Sigmoid colon (tissue), 7 donors: ENCODE data around the gene OR13A1. TPM values are rescaled to one million over a fixed set of nuclear protein-coding genes. Genes with fewer than 3 reads are reported as not detected.
"Not testable (repeated sequence)": the region's sequence is repeated elsewhere in the genome, so short reads cannot be mapped to it uniquely, and the experiment has no call there.

Experiments used
- DNase-seq: peaks from one replicate; pipeline ENCODE4 v3.0.0-alpha.2; 2019
- H3K27ac ChIP-seq, 4 donors: fragments of 200-600 bp; sonication (generic); one replicate each; pipeline ENCODE4 v1.5.1; 2016 to 2019; ENCODE audit warnings: mild to moderate bottlenecking in 1 of 4
- H3K27me3 ChIP-seq, 3 donors: fragments of 200-600 bp; sonication (generic); one replicate each; pipeline ENCODE4 v1.5.1; 2019; ENCODE audit warnings: mild to moderate bottlenecking in 1 of 3
- H3K36me3 ChIP-seq, 4 donors: fragments of 200-600 bp; sonication (generic); one replicate each; pipeline ENCODE4 v1.5.1; 2016 to 2019
- H3K4me1 ChIP-seq, 4 donors: fragments of 200-600 bp; sonication (generic); one replicate each; pipeline ENCODE4 v1.5.1; 2017 to 2019
- H3K4me3 ChIP-seq, 4 donors: fragments of 200-600 bp; sonication (generic); one replicate each; pipeline ENCODE4 v1.5.1; 2017 to 2019; ENCODE audit warnings: mild to moderate bottlenecking in 2 of 4, moderate library complexity in 1 of 4
- H3K9me3 ChIP-seq, 4 donors: fragments of 200-600 bp in 3 of 4; sonication (generic) in 3 of 4; one replicate each; pipeline versions ENCODE4 v1.5.1 to v1.6.1; 2013 to 2019
- EP300 ChIP-seq, 4 donors: sonication (generic); formaldehyde crosslinking; IDR thresholded peaks; one replicate each; pipeline ENCODE4 v1.6.1; 2017; ENCODE audit warnings: antibody characterized with exemption in 4 of 4
- POLR2A ChIP-seq, 2 donors: fragments of 450-650 bp; IDR thresholded peaks; one replicate each; pipeline ENCODE4 v1.6.1; 2016; ENCODE audit warnings: antibody characterized with exemption in 2 of 2, mild to moderate bottlenecking in 2 of 2, moderate library complexity in 2 of 2
- POLR2AphosphoS5 ChIP-seq, 4 donors: sonication (generic); formaldehyde crosslinking; IDR thresholded peaks; one replicate each; pipeline ENCODE4 v1.6.1; 2017; ENCODE audit warnings: antibody characterized with exemption in 4 of 4
- WGBS, 2 donors: extraction: QIAGEN DNeasy Blood & Tissue Kit; methylation state at CpG; one replicate each; pipeline ENCODE4 v1.1.7; 2013; 5-methylcytosine and 5-hydroxymethylcytosine counted together
- intact Hi-C: fragments of 100-400 bp; cut with DNase I; formaldehyde crosslinking; loops from one replicate; pipeline ENCODE4 v1.15.1; 2023
- polyA plus RNA-seq, 3 donors: library from polyadenylated mRNA; stranded (reverse); fragments of 200-250 nt; gene quantifications; one replicate each; pipeline ENCODE4 v1.2.3, GENCODE V29; 2013
- total RNA-seq, 4 donors: library from RNA; depleted of rRNA; stranded (reverse); fragments of >200 nt; gene quantifications; one replicate each; pipeline ENCODE4 v1.1.0, GENCODE V29; 2016
- TF ChIP-seq, protein P1 (sequence below), 4 experiments: fragments of 450-650 bp in 3 of 4; fragments of 200-600 bp in 1 of 4; IDR thresholded peaks; one replicate each; pipeline ENCODE4 v1.5.1; 2016 to 2019; ENCODE audit warnings: antibody characterized with exemption in 4 of 4, mild to moderate bottlenecking in 3 of 4, moderate library complexity in 2 of 4
- donor health status: healthy with polysubstance abuse.
- donor health status: Bipolar disorder and iron deficiency.
- donor health status: healthy.

The OR13A1 gene, protein sequence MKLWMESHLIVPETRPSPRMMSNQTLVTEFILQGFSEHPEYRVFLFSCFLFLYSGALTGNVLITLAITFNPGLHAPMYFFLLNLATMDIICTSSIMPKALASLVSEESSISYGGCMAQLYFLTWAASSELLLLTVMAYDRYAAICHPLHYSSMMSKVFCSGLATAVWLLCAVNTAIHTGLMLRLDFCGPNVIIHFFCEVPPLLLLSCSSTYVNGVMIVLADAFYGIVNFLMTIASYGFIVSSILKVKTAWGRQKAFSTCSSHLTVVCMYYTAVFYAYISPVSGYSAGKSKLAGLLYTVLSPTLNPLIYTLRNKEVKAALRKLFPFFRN
- total RNA-seq (under 1 TPM in 1 of 4 donors, not detected in 3; 0.16 TPM), polyA plus RNA-seq (under 1 TPM in 1 of 3 donors, not detected in 2; 0.10 TPM)

DNA sequence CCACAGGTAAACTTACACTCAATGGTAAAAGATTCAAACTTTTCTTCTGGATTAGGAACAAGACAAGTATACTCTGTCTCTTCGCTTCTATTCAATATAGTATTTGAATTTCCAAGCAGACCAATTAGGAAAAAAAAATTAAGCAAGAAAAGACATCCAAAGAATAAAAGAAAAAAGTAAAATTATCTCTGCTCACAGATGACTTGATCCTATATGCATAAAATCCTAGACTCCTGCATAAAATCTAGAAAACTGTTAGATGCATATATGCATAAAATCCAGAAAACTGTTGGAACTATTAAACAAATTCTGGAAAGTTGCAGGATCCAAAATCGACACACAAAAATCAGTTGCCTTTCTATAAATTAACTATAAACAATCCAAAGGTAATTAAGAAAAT lies at the start of gene OR13A1:
OR13A1 (minus strand) TSS at position 101 of the 400 bp plus-strand sequence. CDS start 11,186 bp downstream, outside the sequence.
- TF ChIP-seq, protein P1, sequence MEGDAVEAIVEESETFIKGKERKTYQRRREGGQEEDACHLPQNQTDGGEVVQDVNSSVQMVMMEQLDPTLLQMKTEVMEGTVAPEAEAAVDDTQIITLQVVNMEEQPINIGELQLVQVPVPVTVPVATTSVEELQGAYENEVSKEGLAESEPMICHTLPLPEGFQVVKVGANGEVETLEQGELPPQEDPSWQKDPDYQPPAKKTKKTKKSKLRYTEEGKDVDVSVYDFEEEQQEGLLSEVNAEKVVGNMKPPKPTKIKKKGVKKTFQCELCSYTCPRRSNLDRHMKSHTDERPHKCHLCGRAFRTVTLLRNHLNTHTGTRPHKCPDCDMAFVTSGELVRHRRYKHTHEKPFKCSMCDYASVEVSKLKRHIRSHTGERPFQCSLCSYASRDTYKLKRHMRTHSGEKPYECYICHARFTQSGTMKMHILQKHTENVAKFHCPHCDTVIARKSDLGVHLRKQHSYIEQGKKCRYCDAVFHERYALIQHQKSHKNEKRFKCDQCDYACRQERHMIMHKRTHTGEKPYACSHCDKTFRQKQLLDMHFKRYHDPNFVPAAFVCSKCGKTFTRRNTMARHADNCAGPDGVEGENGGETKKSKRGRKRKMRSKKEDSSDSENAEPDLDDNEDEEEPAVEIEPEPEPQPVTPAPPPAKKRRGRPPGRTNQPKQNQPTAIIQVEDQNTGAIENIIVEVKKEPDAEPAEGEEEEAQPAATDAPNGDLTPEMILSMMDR (IDR thresholded peaks at IDR 0.05): no peak
- no peak for TF ChIP-seq POLR2AphosphoS5 (IDR thresholded peaks at IDR 0.05)
- no peak for TF ChIP-seq POLR2A (IDR thresholded peaks at IDR 0.05)
- no peak for TF ChIP-seq EP300 (IDR thresholded peaks at IDR 0.05)
- no peak within 1 kb of the TSS for H3K27ac ChIP-seq
- H3K36me3 ChIP-seq: no peaks in the 10 kb centered on the region
- H3K4me3 ChIP-seq: no peak within 1 kb of the TSS
- WGBS, 2 donors: 80 to 84% methylated on average over 2 of the region's 2 CpGs
- no peaks in the 10 kb centered on the region for H3K27me3 ChIP-seq
- no peaks in the 10 kb centered on the region for H3K4me1 ChIP-seq
- peaks cover 0 to 4% (median 0%) of the 10 kb centered on the region in 4 donors for H3K9me3 ChIP-seq
- DNase-seq: no peak
- intact Hi-C loops: no loop called here

DNA sequence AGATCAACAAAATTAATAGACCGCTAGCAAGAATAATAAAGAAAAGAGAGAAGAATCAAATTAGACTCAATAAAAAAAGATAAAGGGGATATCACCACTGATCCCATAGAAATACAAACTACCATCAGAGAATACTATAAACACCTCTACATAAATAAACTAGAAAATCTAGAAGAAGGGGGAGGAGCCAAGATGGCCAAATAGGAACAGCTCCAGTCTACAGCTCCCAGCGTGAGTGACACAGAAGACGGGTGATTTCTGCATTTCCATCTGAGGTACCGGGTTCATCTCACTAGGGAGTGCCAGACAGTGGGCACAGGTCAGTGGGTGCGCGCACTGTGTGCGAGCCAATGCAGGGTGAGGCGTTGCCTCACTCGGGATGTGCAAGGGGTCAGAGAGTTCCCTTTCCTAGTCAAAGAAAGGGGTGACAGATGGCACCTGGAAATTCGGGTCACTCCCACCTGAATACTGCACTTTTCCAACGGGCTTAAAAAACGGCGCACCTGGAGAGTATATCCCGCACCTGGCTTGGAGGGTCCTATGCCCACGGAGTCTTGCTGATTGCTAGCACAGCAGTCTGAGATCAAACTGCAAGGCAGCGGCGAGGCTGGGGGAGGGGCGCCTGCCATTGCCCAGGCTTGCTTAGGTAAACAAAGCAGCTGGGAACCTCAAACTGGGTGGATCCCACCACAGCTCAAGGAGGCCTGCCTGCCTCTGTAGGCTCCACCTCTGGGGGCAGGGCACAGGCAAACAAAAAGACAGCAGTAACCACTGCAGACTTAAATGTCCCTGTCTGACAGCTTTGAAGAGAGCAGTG lies 46.8 kb upstream of the OR13A1 start:
- H3K4me1 ChIP-seq, H3K4me3 ChIP-seq, H3K27ac ChIP-seq, intact Hi-C loops, H3K9me3 ChIP-seq, H3K27me3 ChIP-seq, DNase-seq, H3K36me3 ChIP-seq: not testable (repeated sequence)
- WGBS, 2 donors: 25 to 54% methylated on average over 18 of the region's 18 CpGs

DNA sequence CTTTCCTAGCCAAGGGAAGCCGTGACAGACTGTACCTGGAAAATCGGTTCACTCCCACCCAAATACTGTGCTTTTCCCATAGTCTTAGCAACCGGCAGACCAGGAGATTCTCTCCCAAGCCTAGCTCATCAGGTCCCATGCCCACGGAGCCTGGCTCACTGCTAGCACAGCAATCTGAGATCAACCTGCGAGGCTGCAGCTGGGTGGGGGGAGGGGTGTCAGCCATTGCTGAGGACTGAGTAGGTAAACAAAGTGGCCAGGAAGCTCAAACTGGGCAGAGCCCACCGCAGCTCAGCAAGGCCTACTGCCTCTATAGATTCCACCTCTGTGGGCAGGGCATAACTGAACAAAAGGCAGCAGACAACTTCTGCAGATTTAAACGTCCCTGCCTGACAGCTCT lies 43.6 kb upstream of the OR13A1 start:
- H3K4me3 ChIP-seq, H3K9me3 ChIP-seq, H3K36me3 ChIP-seq, DNase-seq, intact Hi-C loops, H3K4me1 ChIP-seq, H3K27ac ChIP-seq, H3K27me3 ChIP-seq: not testable (repeated sequence)
- 72 to 77% methylated on average over 7 of the region's 7 CpGs for WGBS, 2 donors

DNA sequence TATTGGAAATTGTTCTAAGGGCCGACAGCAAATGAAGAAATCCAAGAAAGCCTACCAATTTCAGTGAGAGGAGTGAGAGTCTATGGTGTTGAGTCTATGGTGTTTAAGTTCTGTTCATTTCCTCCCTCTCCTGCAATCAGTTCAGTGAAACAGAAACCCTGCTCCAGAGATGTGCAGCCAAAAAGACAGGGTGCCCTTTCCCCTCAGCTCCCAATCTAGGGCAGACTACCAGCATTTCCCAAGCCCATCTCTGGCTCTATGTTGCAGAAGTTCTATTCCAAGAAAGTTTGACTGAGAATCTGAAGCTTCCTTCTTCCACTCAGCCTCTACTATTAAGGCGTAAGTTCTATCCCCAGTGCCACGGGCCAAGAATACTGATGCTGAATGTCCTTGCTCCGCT lies 40.1 kb upstream of the OR13A1 start:
- no peak for DNase-seq
- H3K27me3 ChIP-seq: no peaks in the 10 kb centered on the region
- H3K9me3 ChIP-seq: no peaks in the 10 kb centered on the region
- whole genome bisulfite sequencing, 2 donors: 91 to 94% methylated on average over 4 of the region's 4 CpGs
- no peak overlapping the region for H3K4me3 ChIP-seq
- H3K36me3 ChIP-seq: no peaks in the 10 kb centered on the region
- intact Hi-C loops: no loop called here
- H3K4me1 ChIP-seq: no peaks in the 10 kb centered on the region
- no peak overlapping the region for H3K27ac ChIP-seq
- no peak for TF ChIP-seq EP300 (IDR thresholded peaks at IDR 0.05)
- TF ChIP-seq, protein P1 (IDR thresholded peaks at IDR 0.05): no peak
- no peak for TF ChIP-seq POLR2A (IDR thresholded peaks at IDR 0.05)
- no peak for TF ChIP-seq POLR2AphosphoS5 (IDR thresholded peaks at IDR 0.05)

DNA sequence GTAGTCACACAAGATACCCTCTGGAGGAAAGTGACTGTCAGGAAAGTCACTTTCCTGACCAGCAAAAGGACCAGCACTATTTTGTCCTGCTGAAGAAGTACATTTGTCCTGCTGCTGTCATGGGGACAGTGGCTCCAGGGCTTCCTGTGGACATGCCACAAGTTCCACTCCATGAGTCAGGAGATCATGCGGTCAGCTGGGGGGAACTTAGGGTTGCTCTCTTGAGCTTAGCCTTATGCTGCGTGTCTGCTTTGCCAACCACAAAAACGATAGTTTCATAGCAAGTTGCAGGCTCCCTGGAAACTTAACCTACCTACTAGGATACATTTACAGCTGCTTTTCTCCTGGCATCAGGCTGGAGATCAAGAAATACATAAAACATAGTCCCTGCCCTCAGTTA lies 38.9 kb upstream of the OR13A1 start:
- intact Hi-C loops: no loop called here
- no peaks in the 10 kb centered on the region for H3K27me3 ChIP-seq
- H3K4me3 ChIP-seq: no peak overlapping the region
- H3K9me3 ChIP-seq: no peaks in the 10 kb centered on the region
- H3K27ac ChIP-seq: no peak overlapping the region
- H3K36me3 ChIP-seq: no peaks in the 10 kb centered on the region
- no peak for TF ChIP-seq POLR2A (IDR thresholded peaks at IDR 0.05)
- TF ChIP-seq, protein P1 (IDR thresholded peaks at IDR 0.05): no peak
- TF ChIP-seq POLR2AphosphoS5 (IDR thresholded peaks at IDR 0.05): peak in 1 of 4 donors; percentile 19
- no peak for TF ChIP-seq EP300 (IDR thresholded peaks at IDR 0.05)
- 87 to 90% methylated on average over 3 of the region's 3 CpGs for WGBS, 2 donors
- peak; percentile 71 for DNase-seq
- no peaks in the 10 kb centered on the region for H3K4me1 ChIP-seq
